Measurements from ENCODE around the gene MYO1A. TPM values are rescaled to one million over a fixed set of nuclear protein-coding genes. Genes with fewer than 3 reads are reported as not detected.

Gene MYO1A
- total RNA-seq, 1 donor from 2014 or later = 1.4 TPM

DNA sequence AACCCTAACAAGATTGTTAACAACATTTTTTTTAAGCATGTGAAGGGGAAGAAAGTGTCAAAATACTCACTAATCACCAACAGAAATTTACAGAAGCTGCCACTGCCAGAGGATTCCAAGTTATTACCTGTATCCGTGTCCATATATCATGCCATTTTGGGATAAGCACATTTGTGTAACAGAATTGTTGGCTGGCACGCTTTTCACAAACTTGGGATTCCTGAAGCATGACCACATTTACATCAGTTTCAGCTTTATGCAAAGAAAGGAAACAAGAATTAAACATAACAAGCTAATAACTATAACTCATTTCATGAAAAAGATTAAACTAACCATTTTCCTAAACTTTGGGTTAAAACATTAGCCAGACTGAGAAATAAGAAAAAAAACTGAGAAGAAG, 22.7 kb upstream of the MYO1A start:
- TF ChIP-seq, protein P1, sequence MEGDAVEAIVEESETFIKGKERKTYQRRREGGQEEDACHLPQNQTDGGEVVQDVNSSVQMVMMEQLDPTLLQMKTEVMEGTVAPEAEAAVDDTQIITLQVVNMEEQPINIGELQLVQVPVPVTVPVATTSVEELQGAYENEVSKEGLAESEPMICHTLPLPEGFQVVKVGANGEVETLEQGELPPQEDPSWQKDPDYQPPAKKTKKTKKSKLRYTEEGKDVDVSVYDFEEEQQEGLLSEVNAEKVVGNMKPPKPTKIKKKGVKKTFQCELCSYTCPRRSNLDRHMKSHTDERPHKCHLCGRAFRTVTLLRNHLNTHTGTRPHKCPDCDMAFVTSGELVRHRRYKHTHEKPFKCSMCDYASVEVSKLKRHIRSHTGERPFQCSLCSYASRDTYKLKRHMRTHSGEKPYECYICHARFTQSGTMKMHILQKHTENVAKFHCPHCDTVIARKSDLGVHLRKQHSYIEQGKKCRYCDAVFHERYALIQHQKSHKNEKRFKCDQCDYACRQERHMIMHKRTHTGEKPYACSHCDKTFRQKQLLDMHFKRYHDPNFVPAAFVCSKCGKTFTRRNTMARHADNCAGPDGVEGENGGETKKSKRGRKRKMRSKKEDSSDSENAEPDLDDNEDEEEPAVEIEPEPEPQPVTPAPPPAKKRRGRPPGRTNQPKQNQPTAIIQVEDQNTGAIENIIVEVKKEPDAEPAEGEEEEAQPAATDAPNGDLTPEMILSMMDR (IDR thresholded peaks at IDR 0.05) = no peak
- Histone ChIP-seq H3K27me3 (no peaks in the 10 kb centered on the region), H3K36me3 (peaks cover 31% of the 10 kb centered on the region), H3K27ac (no peak overlapping the region), H3K4me3 (no peak overlapping the region), H3K4me1 (peaks cover 9% of the 10 kb centered on the region), H3K9me3 (no peaks in the 10 kb centered on the region)
- intact Hi-C loops (cut with DNase I) = loop anchor here (5.0 kb wide), 1 partner anchor 35 kb away; no protein-coding TSS in a partner anchor
- ATAC-seq = no peak
- no peak for DNase-seq

GRCh38 chr12:57069523-57069922, 19.6 kb upstream of the MYO1A start:
- TF ChIP-seq, protein P1 (IDR thresholded peaks at IDR 0.05) = peak; percentile 86
- no peaks in the 10 kb centered on the region for H3K9me3 ChIP-seq
- intact Hi-C loops (cut with DNase I) = loop anchor here (10.0 kb wide), 1 partner anchor 115 kb away; no protein-coding TSS in a partner anchor
- no peak overlapping the region for H3K4me3 ChIP-seq
- ATAC-seq = peak; percentile 99
- peaks cover 4% of the 10 kb centered on the region for H3K4me1 ChIP-seq
- no peak for DNase-seq
- no peaks in the 10 kb centered on the region for H3K27me3 ChIP-seq
- peaks cover 31% of the 10 kb centered on the region for H3K36me3 ChIP-seq
- H3K27ac ChIP-seq = peak overlapping the region; percentile 83

DNA sequence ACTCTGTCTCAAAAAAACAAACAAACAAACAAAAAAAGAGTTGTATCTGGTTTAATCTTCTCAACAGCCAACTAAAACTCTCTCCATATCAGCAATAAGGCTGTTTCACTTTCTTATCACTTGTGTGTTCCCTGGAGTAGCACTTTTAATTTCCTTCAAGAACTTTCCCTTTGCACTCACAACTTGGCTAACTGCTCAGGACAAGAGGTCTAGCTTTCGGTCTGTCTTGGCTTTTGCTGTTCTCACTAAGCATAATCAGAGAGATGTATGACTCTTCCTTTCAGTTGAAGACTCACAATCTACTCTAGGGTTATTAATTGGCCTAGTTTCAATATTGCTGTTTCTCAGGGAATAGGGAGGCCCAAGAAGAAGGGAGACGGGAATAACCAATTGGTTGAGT, 16.3 kb upstream of the MYO1A start:
- ATAC-seq = no peak
- H3K27ac ChIP-seq = peak overlapping the region; percentile 26
- no peak overlapping the region for H3K4me3 ChIP-seq
- TF ChIP-seq, protein P1 (IDR thresholded peaks at IDR 0.05) = no peak
- intact Hi-C loops (cut with DNase I) = loop anchor here (10.0 kb wide), 1 partner anchor 119 kb away; no protein-coding TSS in a partner anchor
- DNase-seq = no peak
- peaks cover 23% of the 10 kb centered on the region for H3K36me3 ChIP-seq
- no peaks in the 10 kb centered on the region for H3K9me3 ChIP-seq
- H3K4me1 ChIP-seq = peaks cover 4% of the 10 kb centered on the region
- H3K27me3 ChIP-seq = no peaks in the 10 kb centered on the region

GRCh38 chr12:57063991-57064685, 14.2 kb upstream of the MYO1A start:
- no peak overlapping the region for H3K27ac ChIP-seq

GRCh38 chr12:57058454-57058853, 8.5 kb upstream of the MYO1A start:
- peaks cover 32% of the 10 kb centered on the region for H3K36me3 ChIP-seq
- H3K4me3 ChIP-seq = no peak overlapping the region
- TF ChIP-seq, protein P1 (IDR thresholded peaks at IDR 0.05) = no peak
- intact Hi-C loops (cut with DNase I) = no loop called here
- H3K27ac ChIP-seq = no peak overlapping the region
- DNase-seq (no peak), ATAC-seq (no peak)
- no peaks in the 10 kb centered on the region for H3K27me3 ChIP-seq
- H3K4me1 ChIP-seq = no peaks in the 10 kb centered on the region
- no peaks in the 10 kb centered on the region for H3K9me3 ChIP-seq

More at GRCh38 chr12:57063991-57064685, 14.2 kb upstream of the MYO1A start:
- H3K4me1 ChIP-seq = no peaks in the 10 kb centered on the region
- H3K27me3 ChIP-seq = no peaks in the 10 kb centered on the region
- H3K9me3 ChIP-seq = no peaks in the 10 kb centered on the region
- H3K36me3 ChIP-seq = peaks cover 28% of the 10 kb centered on the region
- DNase-seq (no peak), ATAC-seq (no peak)
- intact Hi-C loops (cut with DNase I) = loop anchor here (10.0 kb wide), 1 partner anchor 121 kb away; no protein-coding TSS in a partner anchor
- H3K4me3 ChIP-seq = no peak overlapping the region
- TF ChIP-seq, protein P1 (IDR thresholded peaks at IDR 0.05) = no peak

Data from upper lobe of right lung (tissue), 1 donor.